ENCODE data around the gene CMPK1.

DNA sequence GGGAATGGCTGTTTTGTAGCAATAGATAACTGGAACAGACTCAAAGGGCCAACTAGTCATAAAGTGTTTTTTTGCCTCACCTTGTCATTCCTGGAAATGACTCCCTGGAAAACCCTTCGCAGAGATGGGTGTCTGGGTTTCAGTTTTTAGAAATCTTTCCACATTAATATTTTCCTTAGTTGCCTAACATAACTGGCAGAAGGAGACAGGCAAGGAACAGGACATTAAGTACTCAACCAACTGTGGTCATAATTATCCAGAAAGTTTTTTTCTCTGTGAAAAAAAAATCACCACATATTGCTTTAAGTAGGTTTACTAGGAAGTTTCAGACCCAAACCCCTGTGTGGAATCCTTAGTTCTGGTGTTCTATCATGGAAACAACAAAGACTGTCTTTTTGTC is 3.4 kb upstream of the CMPK1 start:
- TF ChIP-seq, protein P1, sequence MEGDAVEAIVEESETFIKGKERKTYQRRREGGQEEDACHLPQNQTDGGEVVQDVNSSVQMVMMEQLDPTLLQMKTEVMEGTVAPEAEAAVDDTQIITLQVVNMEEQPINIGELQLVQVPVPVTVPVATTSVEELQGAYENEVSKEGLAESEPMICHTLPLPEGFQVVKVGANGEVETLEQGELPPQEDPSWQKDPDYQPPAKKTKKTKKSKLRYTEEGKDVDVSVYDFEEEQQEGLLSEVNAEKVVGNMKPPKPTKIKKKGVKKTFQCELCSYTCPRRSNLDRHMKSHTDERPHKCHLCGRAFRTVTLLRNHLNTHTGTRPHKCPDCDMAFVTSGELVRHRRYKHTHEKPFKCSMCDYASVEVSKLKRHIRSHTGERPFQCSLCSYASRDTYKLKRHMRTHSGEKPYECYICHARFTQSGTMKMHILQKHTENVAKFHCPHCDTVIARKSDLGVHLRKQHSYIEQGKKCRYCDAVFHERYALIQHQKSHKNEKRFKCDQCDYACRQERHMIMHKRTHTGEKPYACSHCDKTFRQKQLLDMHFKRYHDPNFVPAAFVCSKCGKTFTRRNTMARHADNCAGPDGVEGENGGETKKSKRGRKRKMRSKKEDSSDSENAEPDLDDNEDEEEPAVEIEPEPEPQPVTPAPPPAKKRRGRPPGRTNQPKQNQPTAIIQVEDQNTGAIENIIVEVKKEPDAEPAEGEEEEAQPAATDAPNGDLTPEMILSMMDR (optimal IDR thresholded peaks at IDR 0.05 in 1 of 3, IDR thresholded peaks at IDR 0.05 in 1 of 3, conservative IDR thresholded peaks at IDR 0.05 in 1 of 3; ENCODE audit: extremely low read depth in 1 of 3, insufficient read depth in 2 of 3, low read length in 3 of 3): no peak
- TF ChIP-seq EZH2 (IDR thresholded peaks at IDR 0.05; ENCODE audit: low read length): no peak
